Lower leg skin (tissue), 3 donors: ENCODE results near the gene SELENOF.

Experiments
- CTCF ChIP-seq, 3 donors: fragments of 450-650 bp; IDR thresholded peaks; one replicate each; pipeline ENCODE4 v1.5.1; 2016; ENCODE audit warnings: antibody characterized with exemption in 3 of 3, mild to moderate bottlenecking in 3 of 3, moderate library complexity in 2 of 3
- POLR2A ChIP-seq, 2 donors: fragments of 450-650 bp; IDR thresholded peaks; one replicate each; pipeline ENCODE4 v1.6.1; 2016 to 2017; ENCODE audit warnings: antibody characterized with exemption in 2 of 2, mild to moderate bottlenecking in 1 of 2, moderate library complexity in 1 of 2

DNA sequence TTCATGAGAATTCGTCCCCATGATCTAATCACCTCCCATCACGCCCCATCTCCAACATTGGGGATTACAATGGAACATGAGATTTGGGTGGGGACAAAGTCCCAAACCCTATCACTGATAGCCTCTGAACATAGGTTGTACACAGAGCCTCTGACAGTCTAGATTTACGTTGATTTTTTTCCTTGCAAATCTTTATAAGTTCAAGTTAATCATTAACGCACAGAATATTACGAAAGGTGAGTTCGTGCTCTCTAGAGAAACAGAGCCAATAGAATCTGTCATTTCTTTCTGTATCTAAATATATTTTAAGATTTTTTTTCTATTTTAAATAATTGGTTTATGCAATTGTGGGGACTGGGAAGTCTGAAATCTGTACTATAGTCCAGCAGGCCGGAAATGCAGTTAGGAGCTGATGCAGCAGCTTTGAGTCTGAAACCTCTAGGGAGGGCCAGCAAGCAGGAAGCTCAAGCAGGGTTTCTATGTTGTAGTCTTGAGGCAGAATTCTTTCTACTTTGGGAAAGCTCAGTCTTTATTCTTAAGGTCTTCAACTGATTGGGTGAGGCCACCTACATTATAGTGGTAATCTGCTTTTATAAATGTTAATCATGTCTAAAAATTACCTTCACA, 61.0 kb downstream of the SELENOF start:
- TF ChIP-seq CTCF (IDR thresholded peaks at IDR 0.05), result no peak
- no peak for TF ChIP-seq POLR2A (IDR thresholded peaks at IDR 0.05)
